ENCODE data around the gene CCIN. TPM values are rescaled to one million over a fixed set of nuclear protein-coding genes. Genes with fewer than 3 reads are reported as not detected.

The CCIN gene
- total RNA-seq, 1 donor from 2014 or later = not detected

DNA sequence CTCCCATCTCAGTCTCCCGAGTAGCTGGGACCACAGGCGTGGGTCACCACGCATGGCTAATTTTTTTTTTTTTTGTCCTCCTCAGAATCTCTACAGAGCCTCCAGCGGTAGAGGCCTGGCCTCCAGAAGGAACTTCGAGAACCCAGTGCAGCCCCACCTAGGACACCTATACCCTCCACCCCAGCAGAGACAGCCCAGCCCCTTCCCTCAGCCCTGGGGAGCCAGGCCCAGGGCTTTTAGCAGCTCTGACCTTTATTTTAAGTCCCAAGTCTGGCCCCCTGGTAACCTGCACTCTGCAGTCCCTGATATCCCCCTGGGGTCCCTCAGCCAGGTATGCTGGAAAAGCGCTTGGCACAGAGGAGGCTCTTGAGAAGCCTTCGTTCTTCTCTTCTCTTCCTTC lies 27.4 kb upstream of the CCIN start:
- DNase-seq (ENCODE audit: low read depth) (no peak), FAIRE-seq (no peak)
- H3K4me3 ChIP-seq (ENCODE audit: low read depth, low read length) = no peak overlapping the region
- TF ChIP-seq, protein P1, sequence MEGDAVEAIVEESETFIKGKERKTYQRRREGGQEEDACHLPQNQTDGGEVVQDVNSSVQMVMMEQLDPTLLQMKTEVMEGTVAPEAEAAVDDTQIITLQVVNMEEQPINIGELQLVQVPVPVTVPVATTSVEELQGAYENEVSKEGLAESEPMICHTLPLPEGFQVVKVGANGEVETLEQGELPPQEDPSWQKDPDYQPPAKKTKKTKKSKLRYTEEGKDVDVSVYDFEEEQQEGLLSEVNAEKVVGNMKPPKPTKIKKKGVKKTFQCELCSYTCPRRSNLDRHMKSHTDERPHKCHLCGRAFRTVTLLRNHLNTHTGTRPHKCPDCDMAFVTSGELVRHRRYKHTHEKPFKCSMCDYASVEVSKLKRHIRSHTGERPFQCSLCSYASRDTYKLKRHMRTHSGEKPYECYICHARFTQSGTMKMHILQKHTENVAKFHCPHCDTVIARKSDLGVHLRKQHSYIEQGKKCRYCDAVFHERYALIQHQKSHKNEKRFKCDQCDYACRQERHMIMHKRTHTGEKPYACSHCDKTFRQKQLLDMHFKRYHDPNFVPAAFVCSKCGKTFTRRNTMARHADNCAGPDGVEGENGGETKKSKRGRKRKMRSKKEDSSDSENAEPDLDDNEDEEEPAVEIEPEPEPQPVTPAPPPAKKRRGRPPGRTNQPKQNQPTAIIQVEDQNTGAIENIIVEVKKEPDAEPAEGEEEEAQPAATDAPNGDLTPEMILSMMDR (IDR thresholded peaks at IDR 0.05; ENCODE audit: insufficient read depth, low read length, severe bottlenecking) = no peak
- peaks cover 9% of the 10 kb centered on the region for H3K27me3 ChIP-seq (ENCODE audit: control insufficient read depth, insufficient read depth, low read length)
- H3K36me3 ChIP-seq (ENCODE audit: control insufficient read depth, insufficient read depth, low read length) = no peaks in the 10 kb centered on the region

DNA sequence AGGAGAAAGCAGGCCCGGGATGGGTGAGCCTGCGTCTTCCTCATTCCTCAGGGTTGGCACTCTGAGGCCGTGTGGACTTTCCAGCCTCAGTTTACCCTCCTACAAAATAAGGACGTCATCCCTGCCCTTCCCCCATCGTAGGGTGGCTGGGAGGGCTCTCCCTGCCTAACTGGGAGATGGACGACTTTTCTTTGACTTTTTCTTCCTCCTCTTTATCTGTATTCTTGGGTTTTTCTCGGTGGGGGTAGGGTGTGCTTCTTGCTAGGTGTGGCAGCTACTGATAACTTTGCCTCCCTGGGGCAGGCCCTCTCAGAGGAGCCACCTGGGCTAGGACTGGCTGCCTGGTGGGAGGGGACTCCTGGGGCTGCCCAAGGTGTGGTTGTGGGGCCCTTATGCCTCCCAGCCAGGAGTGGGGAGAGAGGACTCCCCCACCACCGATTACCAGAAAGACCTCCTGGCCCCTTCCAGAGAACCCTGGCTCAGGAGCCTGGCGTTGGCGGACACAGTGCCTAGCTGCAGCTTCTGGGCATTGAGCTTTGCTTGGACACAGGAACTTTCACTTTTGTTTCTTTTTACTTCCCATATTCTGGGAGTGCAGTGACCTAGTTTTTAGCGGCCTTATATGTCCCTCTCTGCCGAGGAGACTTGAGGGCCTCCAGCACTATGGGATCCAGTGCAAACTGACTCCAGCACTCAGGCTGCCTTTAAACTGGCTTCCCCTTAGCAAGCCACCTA lies 26.5 kb upstream of the CCIN start:
- no peak for DNase-seq (ENCODE audit: low read depth)
- no peak for FAIRE-seq
- no peaks in the 10 kb centered on the region for H3K36me3 ChIP-seq (ENCODE audit: control insufficient read depth, insufficient read depth, low read length)
- H3K4me3 ChIP-seq (ENCODE audit: low read depth, low read length) = no peak overlapping the region
- peaks cover 2% of the 10 kb centered on the region for H3K27me3 ChIP-seq (ENCODE audit: control insufficient read depth, insufficient read depth, low read length)
- TF ChIP-seq, protein P1 (IDR thresholded peaks at IDR 0.05; ENCODE audit: insufficient read depth, low read length, severe bottlenecking) = no peak

DNA sequence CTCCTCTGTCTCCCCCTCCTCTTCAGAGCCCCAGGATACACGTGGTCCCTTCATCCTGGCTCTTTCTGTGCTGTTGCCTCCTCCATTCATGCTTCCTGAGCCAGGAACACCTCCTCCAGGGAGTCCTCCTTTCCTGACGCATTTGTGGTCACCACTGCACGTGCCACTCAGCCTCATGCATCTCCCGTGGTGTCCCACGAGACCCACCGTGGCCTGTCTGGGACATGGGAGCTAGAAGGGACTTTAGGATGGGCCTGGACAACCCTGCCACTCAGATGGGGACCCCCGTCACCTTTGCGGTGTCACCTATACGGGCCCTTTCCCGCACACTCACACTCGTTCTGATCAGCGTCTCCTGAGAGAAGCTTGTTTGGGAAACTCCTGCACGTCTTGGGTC lies 25.9 kb upstream of the CCIN start:
- H3K36me3 ChIP-seq (ENCODE audit: control insufficient read depth, insufficient read depth, low read length) = no peaks in the 10 kb centered on the region
- no peak overlapping the region for H3K4me3 ChIP-seq (ENCODE audit: low read depth, low read length)
- FAIRE-seq (peak; percentile 36), DNase-seq (ENCODE audit: low read depth) (no peak)
- TF ChIP-seq, protein P1 (IDR thresholded peaks at IDR 0.05; ENCODE audit: insufficient read depth, low read length, severe bottlenecking) = no peak
- H3K27me3 ChIP-seq (ENCODE audit: control insufficient read depth, insufficient read depth, low read length) = no peaks in the 10 kb centered on the region

DNA sequence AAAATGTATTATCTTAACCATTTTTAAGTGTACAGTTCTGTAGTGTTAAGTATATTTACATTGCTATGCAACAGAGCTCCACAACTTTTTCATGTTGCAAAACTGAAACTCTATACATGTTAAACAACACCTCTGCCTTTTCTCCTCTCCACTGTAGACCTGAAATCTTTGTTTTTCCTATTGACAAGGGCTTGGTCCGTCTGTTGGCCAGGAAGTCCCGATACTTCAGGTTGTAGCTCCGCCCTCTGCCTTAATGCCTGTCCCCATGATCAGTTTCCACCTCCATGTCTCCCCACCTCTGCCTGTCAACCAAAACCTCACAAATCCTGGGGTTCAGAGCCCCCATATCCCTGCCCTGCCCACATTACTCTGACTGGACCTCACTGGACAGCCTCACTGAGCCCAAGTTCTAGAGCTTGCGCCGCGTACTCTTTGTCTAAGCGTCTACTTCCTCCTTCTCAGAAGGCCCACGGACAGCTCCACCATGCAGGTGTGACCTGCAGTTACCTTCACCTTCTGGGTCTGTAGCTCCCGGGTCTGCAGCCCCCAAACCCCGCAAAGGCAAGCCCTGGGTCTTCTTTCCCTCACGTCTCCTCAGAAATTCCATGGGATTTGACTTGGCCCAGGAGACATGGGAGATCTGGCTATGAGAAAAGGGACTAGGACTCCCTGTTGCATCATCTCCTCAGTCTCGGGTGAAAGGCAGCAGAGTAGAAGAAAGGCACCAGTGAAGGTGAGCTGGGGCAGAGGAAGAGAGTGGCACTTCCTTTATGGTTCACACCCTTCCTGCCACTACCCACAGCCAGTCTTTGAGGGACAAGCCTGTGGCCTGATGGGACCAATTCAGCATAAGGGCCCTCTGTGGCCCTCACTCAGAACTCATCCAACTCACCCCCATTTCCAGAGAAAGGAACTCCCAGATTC lies 24.6 kb upstream of the CCIN start:
- FAIRE-seq = no peak
- no peak for DNase-seq (ENCODE audit: low read depth)
- Histone ChIP-seq H3K27me3 (ENCODE audit: control insufficient read depth, insufficient read depth, low read length) (no peaks in the 10 kb centered on the region), H3K36me3 (ENCODE audit: control insufficient read depth, insufficient read depth, low read length) (no peaks in the 10 kb centered on the region), H3K4me3 (ENCODE audit: low read depth, low read length) (no peak overlapping the region)
- TF ChIP-seq, protein P1 (IDR thresholded peaks at IDR 0.05; ENCODE audit: insufficient read depth, low read length, severe bottlenecking) = no peak

DNA sequence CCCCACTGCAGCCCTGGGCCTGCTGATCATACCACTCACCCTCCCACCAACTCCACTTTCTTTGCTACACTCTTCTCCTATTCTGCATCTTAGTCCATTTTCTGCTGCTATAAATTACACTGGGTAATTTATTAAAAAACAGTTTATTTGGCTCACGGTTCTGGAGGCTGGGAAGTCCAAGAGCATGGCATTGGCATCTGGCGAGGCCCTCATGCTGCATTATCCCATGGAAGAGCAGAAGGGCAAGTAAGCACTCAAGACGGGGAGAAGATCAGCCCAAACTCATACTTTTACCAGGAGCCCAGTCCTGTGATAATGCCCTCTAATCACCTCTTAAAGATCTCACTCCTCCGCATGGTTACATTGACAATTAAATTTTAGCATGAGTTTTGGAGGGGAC lies 23.2 kb upstream of the CCIN start:
- TF ChIP-seq, protein P1 (IDR thresholded peaks at IDR 0.05; ENCODE audit: insufficient read depth, low read length, severe bottlenecking) = no peak
- Histone ChIP-seq H3K27me3 (ENCODE audit: control insufficient read depth, insufficient read depth, low read length) (no peaks in the 10 kb centered on the region), H3K36me3 (ENCODE audit: control insufficient read depth, insufficient read depth, low read length) (no peaks in the 10 kb centered on the region), H3K4me3 (ENCODE audit: low read depth, low read length) (no peak overlapping the region)
- DNase-seq (ENCODE audit: low read depth) = no peak
- FAIRE-seq = no peak
